HS-5 (cell line): ENCODE data around the gene CFAP92.

Experiments used
- DNase-seq: peaks from one replicate; pipeline ENCODE4 v3.0.0-alpha.2; 2012; ENCODE audit warnings: low read depth

Gene CFAP92

GRCh38 chr3:129025108-129025507, 31.2 kb upstream of the CFAP92 start:
- no peak for DNase-seq

GRCh38 chr3:129023909-129024308, 30.0 kb upstream of the CFAP92 start:
- DNase-seq: no peak

- no peak for DNase-seq
Observed at GRCh38 chr3:129023008-129023358, 29.1 kb upstream of the CFAP92 start.

- no peak for DNase-seq
Observed at GRCh38 chr3:129022114-129023007, 28.5 kb upstream of the CFAP92 start.

GRCh38 chr3:129021140-129021551, 27.3 kb upstream of the CFAP92 start:
- DNase-seq: no peak

GRCh38 chr3:129020691-129021090, 26.8 kb upstream of the CFAP92 start:
- no peak for DNase-seq

GRCh38 chr3:129019266-129019665, 25.4 kb upstream of the CFAP92 start:
- DNase-seq: no peak

GRCh38 chr3:129018751-129019150, 24.9 kb upstream of the CFAP92 start:
- no peak for DNase-seq

GRCh38 chr3:129018271-129018670, 24.4 kb upstream of the CFAP92 start:
- no peak for DNase-seq

GRCh38 chr3:129017484-129017899, 23.6 kb upstream of the CFAP92 start:
- no peak for DNase-seq

GRCh38 chr3:129016720-129017483, 23.0 kb upstream of the CFAP92 start:
- DNase-seq: no peak

GRCh38 chr3:129016356-129016719, 22.5 kb upstream of the CFAP92 start:
- no peak for DNase-seq

GRCh38 chr3:129015388-129016105, 21.7 kb upstream of the CFAP92 start:
- DNase-seq: no peak

GRCh38 chr3:129014793-129015345, 21.0 kb upstream of the CFAP92 start:
- DNase-seq: no peak

GRCh38 chr3:129014148-129014547, 20.3 kb upstream of the CFAP92 start:
- no peak for DNase-seq

GRCh38 chr3:129013491-129013891, 19.6 kb upstream of the CFAP92 start:
- no peak for DNase-seq

- no peak for DNase-seq
Observed at GRCh38 chr3:129010310-129010956, 16.6 kb upstream of the CFAP92 start.

GRCh38 chr3:129009266-129009665, 15.4 kb upstream of the CFAP92 start:
- DNase-seq: no peak

GRCh38 chr3:129007792-129008191, 13.9 kb upstream of the CFAP92 start:
- DNase-seq: no peak

- no peak for DNase-seq
Observed at GRCh38 chr3:129006864-129007263, 13.0 kb upstream of the CFAP92 start.

- DNase-seq: no peak
Observed at GRCh38 chr3:129005526-129006303, 11.8 kb upstream of the CFAP92 start.
